HL-60 (cell line): ENCODE data around the gene DNAH8.

Experiments used
- DNase-seq, 2 experiments: peaks; one replicate each; pipeline ENCODE4 v3.0.0-alpha.2; 2010 to 2020; ENCODE audit warnings: low read depth in 1 of 2, low spot score in 1 of 2
- H3K27ac ChIP-seq: fragments of 250-450 bp; sonication (Bioruptor Pico); replicated peaks from 2 replicates; pipeline ENCODE4 v1.5.1; 2020; ENCODE audit warnings: mild to moderate bottlenecking, moderate library complexity
- H3K27me3 ChIP-seq: fragments of 250-450 bp; sonication (Bioruptor Pico); 2 replicates; pipeline ENCODE4 v1.5.1; 2021; ENCODE audit warnings: mild to moderate bottlenecking, moderate library complexity; ENCODE audit not compliant: insufficient read depth, poor library complexity, severe bottlenecking
- H3K4me3 ChIP-seq: replicated peaks from 2 replicates; pipeline ENCODE4 v1.5.1; 2011; ENCODE audit warnings: mild to moderate bottlenecking, control low read depth, low read length; ENCODE audit not compliant: insufficient read depth
- CTCF ChIP-seq: IDR thresholded peaks from one replicate; pipeline ENCODE4 v1.5.1; 2011; ENCODE audit warnings: low read length, control low read depth, inconsistent platforms; ENCODE audit not compliant: insufficient read depth
- GABPA ChIP-seq: IDR thresholded peaks from 2 replicates; pipeline ENCODE4 v1.6.1; 2012; ENCODE audit warnings: low read depth
- POLR2AphosphoS5 ChIP-seq: IDR thresholded peaks from 2 replicates; pipeline ENCODE4 v1.6.1; 2012; ENCODE audit warnings: low read depth
- SPI1 ChIP-seq: IDR thresholded peaks from 2 replicates; pipeline ENCODE4 v1.6.1; 2012; ENCODE audit warnings: low read depth, mild to moderate bottlenecking, borderline replicate concordance
- TF ChIP-seq, protein P1 (sequence below): IDR thresholded peaks from 2 replicates; pipeline ENCODE4 v1.6.1; 2012; ENCODE audit warnings: low read depth; ENCODE audit not compliant: insufficient replicate concordance

DNAH8 gene

DNA sequence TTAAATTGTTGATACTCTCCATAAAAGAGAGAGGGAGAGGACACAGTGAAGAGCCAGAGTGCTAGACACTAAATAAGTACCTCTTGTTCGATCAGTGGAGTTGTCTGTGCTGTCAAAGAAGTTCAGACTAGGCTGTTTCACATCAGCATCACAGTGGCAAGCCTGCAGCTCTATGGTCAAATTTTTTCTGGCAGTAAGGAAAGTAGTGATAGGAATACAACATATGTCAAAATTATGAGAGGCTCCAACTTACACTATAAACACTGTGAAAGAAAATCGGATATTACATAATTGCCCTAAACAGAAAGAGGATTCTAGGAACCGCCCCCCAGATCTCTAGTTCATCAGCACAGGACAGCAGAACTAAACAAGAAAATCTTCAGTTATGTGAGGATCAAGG lies 23.1 kb downstream of the DNAH8 start:
- TF ChIP-seq POLR2AphosphoS5: no peak
- TF ChIP-seq SPI1: no peak
- TF ChIP-seq GABPA: no peak
- no peak for TF ChIP-seq CTCF
- TF ChIP-seq, protein P1, sequence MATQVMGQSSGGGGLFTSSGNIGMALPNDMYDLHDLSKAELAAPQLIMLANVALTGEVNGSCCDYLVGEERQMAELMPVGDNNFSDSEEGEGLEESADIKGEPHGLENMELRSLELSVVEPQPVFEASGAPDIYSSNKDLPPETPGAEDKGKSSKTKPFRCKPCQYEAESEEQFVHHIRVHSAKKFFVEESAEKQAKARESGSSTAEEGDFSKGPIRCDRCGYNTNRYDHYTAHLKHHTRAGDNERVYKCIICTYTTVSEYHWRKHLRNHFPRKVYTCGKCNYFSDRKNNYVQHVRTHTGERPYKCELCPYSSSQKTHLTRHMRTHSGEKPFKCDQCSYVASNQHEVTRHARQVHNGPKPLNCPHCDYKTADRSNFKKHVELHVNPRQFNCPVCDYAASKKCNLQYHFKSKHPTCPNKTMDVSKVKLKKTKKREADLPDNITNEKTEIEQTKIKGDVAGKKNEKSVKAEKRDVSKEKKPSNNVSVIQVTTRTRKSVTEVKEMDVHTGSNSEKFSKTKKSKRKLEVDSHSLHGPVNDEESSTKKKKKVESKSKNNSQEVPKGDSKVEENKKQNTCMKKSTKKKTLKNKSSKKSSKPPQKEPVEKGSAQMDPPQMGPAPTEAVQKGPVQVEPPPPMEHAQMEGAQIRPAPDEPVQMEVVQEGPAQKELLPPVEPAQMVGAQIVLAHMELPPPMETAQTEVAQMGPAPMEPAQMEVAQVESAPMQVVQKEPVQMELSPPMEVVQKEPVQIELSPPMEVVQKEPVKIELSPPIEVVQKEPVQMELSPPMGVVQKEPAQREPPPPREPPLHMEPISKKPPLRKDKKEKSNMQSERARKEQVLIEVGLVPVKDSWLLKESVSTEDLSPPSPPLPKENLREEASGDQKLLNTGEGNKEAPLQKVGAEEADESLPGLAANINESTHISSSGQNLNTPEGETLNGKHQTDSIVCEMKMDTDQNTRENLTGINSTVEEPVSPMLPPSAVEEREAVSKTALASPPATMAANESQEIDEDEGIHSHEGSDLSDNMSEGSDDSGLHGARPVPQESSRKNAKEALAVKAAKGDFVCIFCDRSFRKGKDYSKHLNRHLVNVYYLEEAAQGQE: no peak
- Histone ChIP-seq H3K27ac (no peak overlapping the region), H3K4me3 (no peak overlapping the region), H3K27me3 (peaks cover 2% of the 10 kb centered on the region)
- no peak for DNase-seq

- Histone ChIP-seq H3K4me3 (no peak overlapping the region), H3K27ac (no peak overlapping the region), H3K27me3 (peaks cover 2% of the 10 kb centered on the region)
- DNase-seq: no peak
- TF ChIP-seq POLR2AphosphoS5: no peak
- no peak for TF ChIP-seq SPI1
- TF ChIP-seq, protein P1: no peak
- no peak for TF ChIP-seq CTCF
- TF ChIP-seq GABPA: no peak
Measured at GRCh38 chr6:38739532-38739931, 24.4 kb downstream of the DNAH8 start.

GRCh38 chr6:38749473-38749872 lies 34.4 kb downstream of the DNAH8 start:
- Histone ChIP-seq H3K27me3 (peaks cover 2% of the 10 kb centered on the region), H3K4me3 (no peak overlapping the region), H3K27ac (no peak overlapping the region)
- no peak for DNase-seq
- no peak for TF ChIP-seq POLR2AphosphoS5
- TF ChIP-seq GABPA: no peak
- TF ChIP-seq, protein P1: no peak
- TF ChIP-seq SPI1: no peak
- TF ChIP-seq CTCF: no peak
